Mammary epithelial cell (primary cell): ENCODE data around the gene MSI2.

Source experiments
- CTCF ChIP-seq, 2 donors: IDR thresholded peaks in 1 of 2; conservative IDR thresholded peaks in 1 of 2; 2 replicates each; pipeline ENCODE4 v1.5.1; 2011 to 2012; ENCODE audit warnings: inconsistent platforms in 2 of 2, low read length in 2 of 2, mild to moderate bottlenecking in 2 of 2, control low read depth in 1 of 2, low read depth in 1 of 2; ENCODE audit not compliant: insufficient read depth in 1 of 2; ENCODE audit errors: extremely low read depth in 1 of 2
- EZH2 ChIP-seq: IDR thresholded peaks from 2 replicates; pipeline ENCODE4 v1.6.1; 2012; ENCODE audit warnings: low read length, inconsistent platforms, borderline replicate concordance

- TF ChIP-seq EZH2 (no peak), CTCF (conservative IDR thresholded peaks at IDR 0.05 in 1 of 2, IDR thresholded peaks at IDR 0.05 in 1 of 2; ENCODE audit: extremely low read depth in 1 of 2, insufficient read depth in 1 of 2, low read depth in 1 of 2, low read length in 2 of 2) (no peak)
These were observed 41.0 kb upstream of the MSI2 start for GRCh38 chr17:57215317-57215716.
